BLaER1 (cell line): ENCODE data around the gene SORL1.

Experiments
- H3K27ac ChIP-seq: shearing (Covaris generic); formaldehyde crosslinking; 2 replicates; pipeline ENCODE4 v1.8.1; 2022
- H3K27me3 ChIP-seq: shearing (Covaris generic); formaldehyde crosslinking; 2 replicates; pipeline ENCODE4 v1.8.1; 2022
- H3K36me3 ChIP-seq: shearing (Covaris generic); formaldehyde crosslinking; 2 replicates; pipeline ENCODE4 v1.8.1; 2022
- H3K4me1 ChIP-seq: shearing (Covaris generic); formaldehyde crosslinking; 2 replicates; pipeline ENCODE4 v1.8.1; 2022
- H3K4me2 ChIP-seq: shearing (Covaris generic); formaldehyde crosslinking; 2 replicates; pipeline ENCODE4 v1.8.1; 2022
- H3K4me3 ChIP-seq: shearing (Covaris generic); formaldehyde crosslinking; 2 replicates; pipeline ENCODE4 v1.8.1; 2022
- H3K9ac ChIP-seq: shearing (Covaris generic); formaldehyde crosslinking; 2 replicates; pipeline ENCODE4 v1.8.1; 2022
- H3K9me3 ChIP-seq: shearing (Covaris generic); formaldehyde crosslinking; 2 replicates; pipeline ENCODE4 v1.8.1; 2022
- H4K20me1 ChIP-seq: shearing (Covaris generic); formaldehyde crosslinking; 2 replicates; pipeline ENCODE4 v1.8.1; 2022
- Cebpa-rat ChIP-seq: shearing (Covaris generic); IDR thresholded peaks from 2 replicates; pipeline ENCODE4 v1.8.1; 2022

Gene SORL1

GRCh38 chr11:121450401-121450800 is 1.7 kb upstream of the SORL1 start:
- no peak overlapping the region for H3K27ac ChIP-seq
- H4K20me1 ChIP-seq, result no peaks in the 10 kb centered on the region
- no peak overlapping the region for H3K4me2 ChIP-seq
- peaks cover 50% of the 10 kb centered on the region for H3K27me3 ChIP-seq
- no peak for TF ChIP-seq Cebpa-rat
- no peak overlapping the region for H3K9ac ChIP-seq
- H3K4me3 ChIP-seq, result no peak overlapping the region
- H3K4me1 ChIP-seq, result peaks cover 40% of the 10 kb centered on the region
- H3K9me3 ChIP-seq, result no peaks in the 10 kb centered on the region
- no peaks in the 10 kb centered on the region for H3K36me3 ChIP-seq

GRCh38 chr11:121451178-121451985 is 732 bp upstream of the SORL1 start:
- Histone ChIP-seq H3K4me2 (peak overlapping the region; percentile 98), H3K27ac (peak overlapping the region; percentile 63), H3K9me3 (no peaks in the 10 kb centered on the region), H3K4me3 (peak overlapping the region; percentile 83), H3K9ac (peak overlapping the region; percentile 77), H4K20me1 (no peaks in the 10 kb centered on the region), H3K36me3 (no peaks in the 10 kb centered on the region), H3K27me3 (peaks cover 50% of the 10 kb centered on the region), H3K4me1 (peaks cover 30% of the 10 kb centered on the region)
- TF ChIP-seq Cebpa-rat, result no peak

GRCh38 chr11:121452609-121453150 is 566 bp downstream of the SORL1 start, which contains the start of gene SORL1-AS1:
TSS of gene SORL1-AS1 (minus strand) at chr11:121452967.
- Histone ChIP-seq H3K9me3 (no peaks in the 10 kb centered on the region), H3K27ac (peak within 1 kb of the TSS; percentile 63), H3K9ac (peak within 1 kb of the TSS; percentile 77), H3K27me3 (peaks cover 50% of the 10 kb centered on the region), H3K4me2 (peak within 1 kb of the TSS; percentile 98), H4K20me1 (no peaks in the 10 kb centered on the region), H3K4me3 (peak within 1 kb of the TSS; percentile 83), H3K36me3 (no peaks in the 10 kb centered on the region), H3K4me1 (peaks cover 19% of the 10 kb centered on the region)
- TF ChIP-seq Cebpa-rat, result no peak

- peaks cover 19% of the 10 kb centered on the region for H3K4me1 ChIP-seq
These were observed 1.6 kb downstream of the SORL1 start for GRCh38 chr11:121453589-121454299.

GRCh38 chr11:121455115-121455514 is 3.0 kb downstream of the SORL1 start:
- no peak overlapping the region for H3K4me3 ChIP-seq
- peaks cover 48% of the 10 kb centered on the region for H3K27me3 ChIP-seq
- H3K27ac ChIP-seq, result no peak overlapping the region
- no peaks in the 10 kb centered on the region for H4K20me1 ChIP-seq
- H3K4me2 ChIP-seq, result no peak overlapping the region
- peaks cover 19% of the 10 kb centered on the region for H3K4me1 ChIP-seq
- no peaks in the 10 kb centered on the region for H3K36me3 ChIP-seq
- H3K9me3 ChIP-seq, result no peaks in the 10 kb centered on the region
- H3K9ac ChIP-seq, result no peak overlapping the region
- no peak for TF ChIP-seq Cebpa-rat

More at GRCh38 chr11:121453589-121454299, 1.6 kb downstream of the SORL1 start:
- H3K27ac ChIP-seq, result no peak overlapping the region
- no peaks in the 10 kb centered on the region for H4K20me1 ChIP-seq
- no peak overlapping the region for H3K9ac ChIP-seq
- H3K4me3 ChIP-seq, result no peak overlapping the region
- H3K9me3 ChIP-seq, result no peaks in the 10 kb centered on the region
- peaks cover 50% of the 10 kb centered on the region for H3K27me3 ChIP-seq
- no peak for TF ChIP-seq Cebpa-rat
- peak overlapping the region; percentile 98; the same call in 1 of the 2 replicates for H3K4me2 ChIP-seq
- H3K36me3 ChIP-seq, result no peaks in the 10 kb centered on the region

GRCh38 chr11:121456151-121456550 is 4.0 kb downstream of the SORL1 start:
- H3K9ac ChIP-seq, result no peak overlapping the region
- peaks cover 38% of the 10 kb centered on the region for H3K27me3 ChIP-seq
- peaks cover 18% of the 10 kb centered on the region for H3K4me1 ChIP-seq
- H3K9me3 ChIP-seq, result no peaks in the 10 kb centered on the region
- no peak overlapping the region for H3K4me2 ChIP-seq
- no peak overlapping the region for H3K27ac ChIP-seq
- no peaks in the 10 kb centered on the region for H4K20me1 ChIP-seq
- H3K36me3 ChIP-seq, result no peaks in the 10 kb centered on the region
- no peak overlapping the region for H3K4me3 ChIP-seq
- no peak for TF ChIP-seq Cebpa-rat

GRCh38 chr11:121456816-121457431 is 4.8 kb downstream of the SORL1 start:
- TF ChIP-seq Cebpa-rat, result no peak
- no peak overlapping the region for H3K27ac ChIP-seq
- H4K20me1 ChIP-seq, result no peaks in the 10 kb centered on the region
- peaks cover 30% of the 10 kb centered on the region for H3K27me3 ChIP-seq
- peaks cover 11% of the 10 kb centered on the region for H3K4me1 ChIP-seq
- no peaks in the 10 kb centered on the region for H3K9me3 ChIP-seq
- H3K9ac ChIP-seq, result no peak overlapping the region
- no peak overlapping the region for H3K4me3 ChIP-seq
- no peaks in the 10 kb centered on the region for H3K36me3 ChIP-seq
- no peak overlapping the region for H3K4me2 ChIP-seq

- H3K4me1 ChIP-seq, result peaks cover 4% of the 10 kb centered on the region
- no peak overlapping the region for H3K27ac ChIP-seq
- no peak overlapping the region for H3K4me3 ChIP-seq
- peaks cover 14% of the 10 kb centered on the region for H3K27me3 ChIP-seq
- no peak for TF ChIP-seq Cebpa-rat
- H3K9ac ChIP-seq, result no peak overlapping the region
- no peaks in the 10 kb centered on the region for H4K20me1 ChIP-seq
- no peaks in the 10 kb centered on the region for H3K9me3 ChIP-seq
- H3K36me3 ChIP-seq, result no peaks in the 10 kb centered on the region
- no peak overlapping the region for H3K4me2 ChIP-seq
These were observed 6.4 kb downstream of the SORL1 start for GRCh38 chr11:121458551-121458950.

GRCh38 chr11:121459413-121460017 is 7.4 kb downstream of the SORL1 start:
- H3K9me3 ChIP-seq, result no peaks in the 10 kb centered on the region
- no peak overlapping the region for H3K4me2 ChIP-seq
- TF ChIP-seq Cebpa-rat, result no peak
- H3K4me1 ChIP-seq, result peaks cover 14% of the 10 kb centered on the region
- H3K4me3 ChIP-seq, result no peak overlapping the region
- peaks cover 5% of the 10 kb centered on the region; the same call in 1 of the 2 replicates for H3K27me3 ChIP-seq
- no peak overlapping the region for H3K27ac ChIP-seq
- no peaks in the 10 kb centered on the region for H3K36me3 ChIP-seq
- H4K20me1 ChIP-seq, result no peaks in the 10 kb centered on the region
- no peak overlapping the region for H3K9ac ChIP-seq
